Kidney (tissue), 14 donors: ENCODE measurements around the gene PTPDC1. TPM values are rescaled to one million over a fixed set of nuclear protein-coding genes. Genes with fewer than 3 reads are reported as not detected.

Experiments used
- DNase-seq, 5 donors: peaks; one replicate each; pipeline ENCODE4 v3.0.0-alpha.2; 2013 to 2020
- FAIRE-seq: peaks from 2 replicates; lab custom pipeline; 2012; peaks lifted over from hg19 to GRCh38; lab: Jason Lieb, UNC
- H3K27ac ChIP-seq, 2 donors: one replicate each; pipeline ENCODE4 v1.7.0; 2013; ENCODE audit warnings: low read depth in 2 of 2, low read length in 2 of 2, inconsistent platforms in 1 of 2
- H3K27me3 ChIP-seq: one replicate; pipeline ENCODE4 v1.7.1; 2013; ENCODE audit warnings: low read length, inconsistent platforms; ENCODE audit not compliant: control insufficient read depth, insufficient read depth
- H3K36me3 ChIP-seq, 3 donors: one replicate each; pipeline versions ENCODE4 v1.7.0 to v1.7.1; 2013; ENCODE audit warnings: low read length in 3 of 3, control low read depth in 1 of 3, inconsistent platforms in 1 of 3; ENCODE audit not compliant: insufficient read depth in 3 of 3, control insufficient read depth in 2 of 3
- H3K4me1 ChIP-seq, 3 donors: one replicate each; pipeline versions ENCODE4 v1.7.0 to v1.7.1; 2013; ENCODE audit warnings: low read length in 3 of 3, inconsistent platforms in 1 of 3, low read depth in 1 of 3; ENCODE audit not compliant: control insufficient read depth in 2 of 3, insufficient read depth in 2 of 3
- H3K4me3 ChIP-seq, 3 donors: one replicate each; pipeline versions ENCODE4 v1.7.0 to v1.8.1; 2013; ENCODE audit warnings: low read length in 3 of 3, control low read depth in 1 of 3, inconsistent platforms in 1 of 3
- H3K9ac ChIP-seq, 3 donors: one replicate each; pipeline versions ENCODE4 v1.7.0 to v1.7.1; 2013; ENCODE audit warnings: low read length in 3 of 3, control low read depth in 1 of 3, inconsistent platforms in 1 of 3
- H3K9me3 ChIP-seq, 3 donors: one replicate each; pipeline versions ENCODE4 v1.7.0 to v1.7.1; 2013; ENCODE audit warnings: low read length in 3 of 3, control low read depth in 1 of 3, inconsistent platforms in 1 of 3; ENCODE audit not compliant: control insufficient read depth in 2 of 3, insufficient read depth in 1 of 3
- CTCF ChIP-seq: IDR thresholded peaks from 3 replicates; pipeline ENCODE4 v1.5.1; 2012; ENCODE audit warnings: mild to moderate bottlenecking, moderate library complexity, borderline replicate concordance; ENCODE audit not compliant: insufficient read depth; ENCODE audit errors: extremely low read depth
- intact Hi-C: fragments of 100-400 bp; cut with DNase I; formaldehyde crosslinking; loops from one replicate; pipeline ENCODE4 v1.11.1; 2022
- polyA plus RNA-seq: library from polyadenylated mRNA; stranded (reverse); fragments of 350-450 nt; fragmentation: Illumina TruSeq; extraction: RNeasy Lipid Tissue Mini Kit (QIAGEN cat#74804); gene quantifications from one replicate; pipeline ENCODE4 v1.2.3, GENCODE V29; 2014; ENCODE audit warnings: low read depth, low replicate concordance; ENCODE audit not compliant: insufficient read depth
- total RNA-seq: library from RNA; stranded (reverse); fragmentation: NEBNext Ultra II Directional; extraction: Animal tissue kit (Norgen Biotek cat#: 25700); gene quantifications from one replicate; pipeline ENCODE4 v1.2.1, GENCODE V29; 2021
- donor health status: control.
- donor health status: control.
- donor health status: control.
- donor health status: control.
- donor health status: control.
- donor health status: DM: yes; HTN: yes; CAD: no.
- donor health status: Normal renal cell carcinoma (clear cell type).

PTPDC1 gene
- total and polyA plus RNA-seq, 2 donors from 2014 or later, result 2.8 to 8.7 TPM

- Histone ChIP-seq H3K9ac (no peak overlapping the region), H3K27ac (no peak overlapping the region), H3K4me3 (no peak overlapping the region), H3K36me3 (peaks cover 0 to 5% (median 0%) of the 10 kb centered on the region in 3 donors), H3K27me3 (no peaks in the 10 kb centered on the region), H3K9me3 (no peaks in the 10 kb centered on the region), H3K4me1 (no peaks in the 10 kb centered on the region)
- FAIRE-seq (no peak), DNase-seq (no peak)
- no peak for TF ChIP-seq CTCF
- intact Hi-C loops, result no loop called here
These were observed 17.0 kb downstream of the PTPDC1 start for GRCh38 chr9:94101162-94101853.

DNA sequence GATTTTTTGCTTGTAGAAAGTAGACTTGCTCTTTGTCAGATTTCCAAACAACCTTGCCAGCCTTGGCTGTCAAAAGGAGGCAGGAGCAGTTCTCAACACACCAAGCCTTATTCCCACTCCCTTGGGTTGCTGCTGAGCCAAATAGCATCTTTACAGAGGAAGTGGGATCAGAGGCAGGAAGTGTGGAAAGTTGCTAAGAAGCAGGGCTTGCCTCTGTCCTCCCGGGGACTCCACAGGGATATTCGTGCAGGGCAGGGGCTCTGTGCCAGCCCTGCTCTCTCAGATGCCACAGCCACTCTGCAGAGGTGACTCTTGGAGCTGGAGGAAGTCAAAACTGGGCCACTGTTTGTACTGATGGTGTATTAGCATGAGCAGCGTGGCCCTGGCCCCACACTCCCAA is 24.3 kb downstream of the PTPDC1 start:
- no peak overlapping the region for H3K9ac ChIP-seq
- H3K4me3 ChIP-seq, result no peak overlapping the region
- H3K9me3 ChIP-seq, result no peaks in the 10 kb centered on the region
- no peaks in the 10 kb centered on the region for H3K27me3 ChIP-seq
- H3K27ac ChIP-seq, result no peak overlapping the region
- DNase-seq (peak in 1 of 5 donors; percentile 4), FAIRE-seq (no peak)
- no peak for TF ChIP-seq CTCF
- intact Hi-C loops, result no loop called here
- H3K36me3 ChIP-seq, result no peaks in the 10 kb centered on the region
- no peaks in the 10 kb centered on the region for H3K4me1 ChIP-seq

GRCh38 chr9:94110821-94111252 is 26.6 kb downstream of the PTPDC1 start:
- DNase-seq, result no peak
- H3K27ac ChIP-seq, result no peak overlapping the region
- intact Hi-C loops, result no loop called here
- no peak for FAIRE-seq
- H3K27me3 ChIP-seq, result no peaks in the 10 kb centered on the region
- H3K9me3 ChIP-seq, result no peaks in the 10 kb centered on the region
- H3K9ac ChIP-seq, result no peak overlapping the region
- TF ChIP-seq CTCF, result no peak
- H3K4me3 ChIP-seq, result no peak overlapping the region
- H3K4me1 ChIP-seq, result no peaks in the 10 kb centered on the region
- H3K36me3 ChIP-seq, result no peaks in the 10 kb centered on the region
